ENCODE measurements around the gene THOC3.
"Not testable (repeated sequence)": the region's sequence is repeated elsewhere in the genome, so short reads cannot be mapped to it uniquely, and the experiment has no call there.

The THOC3 gene

DNA sequence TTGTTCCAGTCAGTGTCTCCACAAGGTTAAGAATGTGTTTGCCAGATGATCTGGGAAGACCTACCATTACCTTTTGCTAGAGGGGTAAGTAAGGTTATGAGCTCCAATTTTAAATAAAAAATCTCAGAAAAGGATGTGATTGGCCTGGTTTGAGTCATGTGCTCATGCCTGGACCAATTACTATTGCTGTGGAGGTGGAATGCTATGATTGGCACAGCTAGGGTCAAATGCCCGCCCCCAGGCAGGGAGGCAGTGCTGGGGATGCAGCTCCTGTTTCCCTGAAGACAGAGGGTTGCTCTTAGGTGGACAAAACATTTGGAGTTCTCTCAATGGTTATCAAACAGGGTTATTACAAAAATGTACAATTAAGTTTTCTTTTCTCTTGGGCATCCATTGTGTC is 29.6 kb downstream of the THOC3 start:
- DNase-seq = not testable (repeated sequence)

- not testable (repeated sequence) for DNase-seq
Observed at GRCh38 chr5:175928752-175929151, 39.4 kb downstream of the THOC3 start.

GRCh38 chr5:175925106-175925505 is 43.0 kb downstream of the THOC3 start:
- not testable (repeated sequence) for DNase-seq

DNA sequence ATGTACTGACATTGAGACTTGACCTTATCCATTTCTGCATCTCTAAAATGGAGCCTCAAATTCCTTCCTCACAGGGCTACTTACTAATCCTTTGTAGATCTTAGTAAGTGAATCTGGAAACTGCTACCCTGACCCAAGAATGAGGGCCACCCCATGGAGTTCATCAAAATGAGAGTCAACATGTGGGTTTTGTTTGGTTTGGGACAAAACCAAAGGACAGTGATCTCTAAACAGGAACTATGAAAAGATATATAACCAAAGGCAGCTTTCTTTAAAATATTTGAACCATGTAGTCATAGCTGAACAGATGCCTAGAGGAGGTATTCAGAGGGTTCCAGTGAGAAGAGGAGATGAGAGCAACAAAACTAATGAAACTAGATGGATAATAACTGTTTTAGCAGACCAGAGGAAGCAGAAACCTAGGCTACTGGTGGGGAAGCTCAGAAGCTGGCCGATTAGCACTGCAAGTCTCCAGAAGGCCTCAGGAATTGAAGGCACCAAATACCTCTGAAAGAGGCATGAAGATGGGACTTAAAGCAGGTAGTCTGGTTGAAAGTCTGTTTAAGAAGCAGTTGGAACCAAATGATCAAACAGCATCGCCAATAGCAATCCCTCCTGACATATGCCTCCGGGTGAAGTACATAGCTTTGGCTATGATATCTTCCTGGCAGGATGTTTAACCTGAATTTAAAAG is 45.8 kb downstream of the THOC3 start:
- DNase-seq = no peak

- DNase-seq = no peak
Observed at GRCh38 chr5:175921061-175921730, 46.9 kb downstream of the THOC3 start.

DNA sequence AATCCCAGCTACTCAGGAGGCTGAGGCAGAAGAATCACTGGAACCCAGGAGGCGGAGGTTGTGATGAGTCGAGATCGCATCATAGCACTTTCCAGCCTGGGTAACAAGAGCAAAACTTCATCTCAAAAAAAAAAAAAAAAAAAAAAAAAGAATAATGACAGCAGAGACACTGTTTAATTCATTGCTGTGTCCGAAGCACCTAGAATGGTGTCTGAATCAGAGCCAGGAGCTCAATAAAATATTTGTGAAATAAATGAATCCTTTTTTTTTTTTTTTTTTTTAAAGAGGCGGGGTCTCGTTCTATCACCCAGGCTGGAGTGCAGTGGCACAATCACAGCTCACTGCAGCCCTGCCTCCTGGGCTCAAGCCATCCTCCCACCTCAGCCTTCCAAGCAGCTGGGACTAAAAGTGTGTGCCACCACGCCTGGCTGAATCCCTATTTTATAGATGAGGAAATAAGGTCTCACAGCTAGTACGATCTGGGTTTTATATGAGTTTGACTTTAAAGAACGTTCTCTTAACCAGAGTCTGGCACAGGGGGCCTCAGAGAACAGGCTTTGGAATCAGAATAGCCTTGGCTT is 47.8 kb downstream of the THOC3 start:
- DNase-seq = no peak

DNA sequence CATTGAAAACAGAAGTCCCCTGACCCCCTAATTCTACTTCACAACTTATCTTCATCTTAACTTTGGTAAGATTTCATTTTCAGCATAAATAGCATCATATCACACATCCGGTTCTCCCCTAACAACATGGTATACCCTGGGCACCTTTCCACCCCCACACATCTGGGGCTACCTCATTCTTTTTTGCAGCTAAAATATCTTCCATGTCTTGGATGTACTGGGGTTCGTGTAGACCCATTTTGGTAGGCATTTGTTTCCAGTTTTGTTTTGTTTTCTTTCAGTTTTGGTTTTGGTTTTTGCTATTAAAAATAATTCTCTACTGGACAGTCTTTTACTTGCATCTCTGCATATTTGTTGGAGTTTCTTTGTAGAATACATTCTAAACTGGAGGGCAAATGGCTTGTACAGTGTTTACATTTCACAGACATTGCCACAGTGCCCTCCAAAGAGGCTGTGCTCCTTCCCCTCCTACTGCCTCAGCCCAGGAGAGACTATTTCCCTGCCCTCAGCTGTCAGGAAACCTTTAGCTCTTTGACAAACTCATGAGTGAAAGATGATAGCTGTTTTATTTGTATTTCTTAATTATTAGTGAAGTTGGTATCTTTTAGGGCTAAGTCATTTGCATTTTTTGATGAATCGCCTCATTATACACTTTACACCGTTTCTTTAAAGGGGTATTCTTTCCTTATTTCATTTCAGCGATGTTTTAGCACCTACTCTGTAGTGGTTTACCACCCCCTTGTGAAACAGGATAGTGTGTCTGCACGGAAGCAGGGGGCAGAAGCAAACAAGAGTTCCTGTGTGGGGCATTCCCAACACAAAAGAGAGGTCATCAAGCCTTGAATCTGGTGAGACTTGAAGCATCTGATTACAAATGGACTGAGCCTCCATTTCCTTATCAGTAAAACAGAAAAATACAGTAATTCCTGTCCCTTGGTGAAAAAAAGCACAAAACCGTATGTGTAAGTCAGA is 52.8 kb downstream of the THOC3 start:
- not testable (repeated sequence) for DNase-seq

DNA sequence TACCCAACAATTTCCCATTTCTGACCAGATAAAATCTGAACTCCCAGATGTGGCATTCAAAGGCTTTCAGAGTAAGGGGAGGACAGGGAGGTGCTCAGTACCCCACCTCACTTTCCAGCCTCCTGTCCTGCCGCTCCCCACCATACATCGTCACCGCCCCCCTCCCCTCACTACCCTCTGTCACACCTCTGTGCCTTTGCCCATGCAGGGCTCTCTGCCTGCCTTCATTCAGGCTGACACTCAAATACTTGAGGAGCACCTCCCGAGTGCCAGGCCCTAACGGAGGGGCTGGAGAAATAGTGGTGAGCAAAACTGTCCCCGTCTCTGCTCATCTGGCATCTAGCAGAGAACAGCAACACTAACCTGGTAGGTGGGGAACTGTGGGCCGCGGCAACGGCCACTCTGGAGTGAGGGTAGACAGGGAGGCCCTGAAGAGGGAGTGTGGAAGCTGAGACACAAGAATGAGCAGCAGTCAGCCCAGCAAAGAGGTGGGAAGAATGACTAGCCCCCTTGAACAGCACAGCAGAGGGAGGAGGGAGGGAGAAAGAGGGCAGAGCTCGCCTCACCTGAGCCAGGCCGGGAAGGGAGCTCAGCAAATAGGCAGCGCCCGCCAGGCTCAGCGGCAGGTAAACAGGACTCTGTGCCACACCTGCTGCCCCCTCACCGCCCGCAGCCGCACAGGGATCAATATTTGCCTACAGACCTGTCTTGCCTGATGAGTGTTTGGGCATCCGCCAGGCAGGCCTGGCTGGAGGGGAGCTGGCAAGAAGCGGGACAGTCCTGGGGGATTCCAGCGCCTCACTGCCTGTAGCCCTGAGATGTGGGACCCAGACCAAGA is 54.1 kb downstream of the THOC3 start:
- not testable (repeated sequence) for DNase-seq

- not testable (repeated sequence) for DNase-seq
Observed at GRCh38 chr5:175910072-175910471, 58.0 kb downstream of the THOC3 start.

Measured in inflammatory macrophage treated with lipopolysaccharide for 4 hours (primary cell).